ENCODE measurements around the gene HIGD1A. TPM values are rescaled to one million over a fixed set of nuclear protein-coding genes. Genes with fewer than 3 reads are reported as not detected.

Gene HIGD1A
- total and polyA plus RNA-seq, 10 of the 15 experiments (the other 5 are each of a cell fraction or from before 2014, with no cell fraction given), result 73.9 to 487 (median 175) TPM

- TF ChIP-seq, protein P1, sequence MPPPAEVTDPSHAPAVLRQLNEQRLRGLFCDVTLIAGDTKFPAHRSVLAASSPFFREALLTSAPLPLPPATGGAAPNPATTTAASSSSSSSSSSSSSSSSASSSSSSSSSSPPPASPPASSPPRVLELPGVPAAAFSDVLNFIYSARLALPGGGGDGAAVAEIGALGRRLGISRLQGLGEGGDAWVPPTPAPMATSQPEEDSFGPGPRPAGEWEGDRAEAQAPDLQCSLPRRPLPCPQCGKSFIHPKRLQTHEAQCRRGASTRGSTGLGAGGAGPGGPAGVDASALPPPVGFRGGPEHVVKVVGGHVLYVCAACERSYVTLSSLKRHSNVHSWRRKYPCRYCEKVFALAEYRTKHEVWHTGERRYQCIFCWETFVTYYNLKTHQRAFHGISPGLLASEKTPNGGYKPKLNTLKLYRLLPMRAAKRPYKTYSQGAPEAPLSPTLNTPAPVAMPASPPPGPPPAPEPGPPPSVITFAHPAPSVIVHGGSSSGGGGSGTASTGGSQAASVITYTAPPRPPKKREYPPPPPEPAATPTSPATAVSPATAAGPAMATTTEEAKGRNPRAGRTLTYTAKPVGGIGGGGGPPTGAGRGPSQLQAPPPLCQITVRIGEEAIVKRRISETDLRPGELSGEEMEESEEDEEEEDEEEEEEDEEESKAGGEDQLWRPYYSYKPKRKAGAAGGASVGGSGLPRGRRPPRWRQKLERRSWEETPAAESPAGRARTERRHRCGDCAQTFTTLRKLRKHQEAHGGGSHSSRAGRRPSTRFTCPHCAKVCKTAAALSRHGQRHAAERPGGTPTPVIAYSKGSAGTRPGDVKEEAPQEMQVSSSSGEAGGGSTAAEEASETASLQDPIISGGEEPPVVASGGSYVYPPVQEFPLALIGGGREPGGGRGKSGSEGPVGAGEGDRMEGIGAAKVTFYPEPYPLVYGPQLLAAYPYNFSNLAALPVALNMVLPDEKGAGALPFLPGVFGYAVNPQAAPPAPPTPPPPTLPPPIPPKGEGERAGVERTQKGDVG (CRISPR knock-in tag; IDR thresholded peaks at IDR 0.05), result no peak
- TF ChIP-seq, protein P2, sequence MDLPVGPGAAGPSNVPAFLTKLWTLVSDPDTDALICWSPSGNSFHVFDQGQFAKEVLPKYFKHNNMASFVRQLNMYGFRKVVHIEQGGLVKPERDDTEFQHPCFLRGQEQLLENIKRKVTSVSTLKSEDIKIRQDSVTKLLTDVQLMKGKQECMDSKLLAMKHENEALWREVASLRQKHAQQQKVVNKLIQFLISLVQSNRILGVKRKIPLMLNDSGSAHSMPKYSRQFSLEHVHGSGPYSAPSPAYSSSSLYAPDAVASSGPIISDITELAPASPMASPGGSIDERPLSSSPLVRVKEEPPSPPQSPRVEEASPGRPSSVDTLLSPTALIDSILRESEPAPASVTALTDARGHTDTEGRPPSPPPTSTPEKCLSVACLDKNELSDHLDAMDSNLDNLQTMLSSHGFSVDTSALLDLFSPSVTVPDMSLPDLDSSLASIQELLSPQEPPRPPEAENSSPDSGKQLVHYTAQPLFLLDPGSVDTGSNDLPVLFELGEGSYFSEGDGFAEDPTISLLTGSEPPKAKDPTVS (IDR thresholded peaks at IDR 0.05; ENCODE audit: low read depth, low read length), result no peak
- TF ChIP-seq POLR2AphosphoS2 (IDR thresholded peaks at IDR 0.05; ENCODE audit: low read depth, low read length), result no peak
These were observed 27.0 kb upstream of the HIGD1A start (continued) for GRCh38 chr3:42831321-42831713.

- Histone ChIP-seq H4K20me1 (ENCODE audit: control insufficient read depth, insufficient read depth) (no peaks in the 10 kb centered on the region), H3K4me1 (ENCODE audit: control insufficient read depth, insufficient read depth, low read length) (no peaks in the 10 kb centered on the region), H3K9me3 (replicated peaks; ENCODE audit: control insufficient read depth, insufficient read depth, low read length) (no peaks in the 10 kb centered on the region), H2AFZ (ENCODE audit: control insufficient read depth, low read depth, low read length) (no peak overlapping the region), H3K27ac (ENCODE audit: control insufficient read depth, insufficient read depth) (no peak overlapping the region), H3K4me2 (ENCODE audit: control insufficient read depth, insufficient read depth) (no peak overlapping the region), H3K79me2 (ENCODE audit: control insufficient read depth, insufficient read depth, low read length) (no peaks in the 10 kb centered on the region), H3K27me3 (replicated peaks in 1 of 2; ENCODE audit: control insufficient read depth in 2 of 2, insufficient read depth in 2 of 2, low read length in 1 of 2) (no peaks in the 10 kb centered on the region), H3K9ac (ENCODE audit: control insufficient read depth, insufficient read depth, low read length) (no peak overlapping the region), H3K36me3 (ENCODE audit: control insufficient read depth in 2 of 2, insufficient read depth in 2 of 2, low read length in 1 of 2) (no peaks in the 10 kb centered on the region), H3K4me3 (no peak overlapping the region)
- POLR2A ChIA-PET, result no interaction called here
- ATAC-seq (peak; percentile 68), FAIRE-seq (no peak), DNase-seq (ENCODE audit: low read depth, low spot score) (no peak)
- CTCF ChIA-PET, result interaction anchor here (0.6 to 3.3 kb wide), 24 partner anchors 9 to 205 kb away, joined by 3 to 35 read pairs (median 5); partner anchors contain the start of gene HIGD1A
- 45% methylated on average over 7 of the region's 7 CpGs for WGBS (ENCODE audit: insufficient coverage, insufficient replicate concordance, low lambda C conversion rate, missing lambda C conversion rate)
- no TSS peak for BruUV-seq (replicated peaks)
- in situ Hi-C loops (cut with MboI), result no loop called here
- SMC1A ChIA-PET (ENCODE audit: uncharacterized antibody, unreplicated experiment), result interaction anchor here (0.8 to 1.9 kb wide), 10 partner anchors 9 to 90 kb away, joined by 3 to 17 read pairs (median 5); no protein-coding TSS in a partner anchor
- intact Hi-C loops (cut with micrococcal nuclease; ENCODE audit: unreplicated experiment), result loop anchor here (1.0 to 2.0 kb wide), 2 partner anchors 50 to 51 kb away; no protein-coding TSS in a partner anchor
- RAD21 ChIA-PET (ENCODE audit: unreplicated experiment), result interaction anchor here (0.8 to 2.1 kb wide), 12 partner anchors 9 to 52 kb away, joined by 3 to 15 read pairs (median 4); partner anchors contain the start of genes CYP8B1 and HIGD1A
- TF ChIP-seq CBX5 (IDR thresholded peaks at IDR 0.05; ENCODE audit: low read depth), result no peak
- no peak for TF ChIP-seq MEF2A (IDR thresholded peaks at IDR 0.05; ENCODE audit: insufficient read depth, low read depth, low read length)
- TF ChIP-seq NR2C2 (IDR thresholded peaks at IDR 0.05; ENCODE audit: borderline replicate concordance, control insufficient read depth, insufficient read length, low read depth), result no peak
- TF ChIP-seq, protein P3, sequence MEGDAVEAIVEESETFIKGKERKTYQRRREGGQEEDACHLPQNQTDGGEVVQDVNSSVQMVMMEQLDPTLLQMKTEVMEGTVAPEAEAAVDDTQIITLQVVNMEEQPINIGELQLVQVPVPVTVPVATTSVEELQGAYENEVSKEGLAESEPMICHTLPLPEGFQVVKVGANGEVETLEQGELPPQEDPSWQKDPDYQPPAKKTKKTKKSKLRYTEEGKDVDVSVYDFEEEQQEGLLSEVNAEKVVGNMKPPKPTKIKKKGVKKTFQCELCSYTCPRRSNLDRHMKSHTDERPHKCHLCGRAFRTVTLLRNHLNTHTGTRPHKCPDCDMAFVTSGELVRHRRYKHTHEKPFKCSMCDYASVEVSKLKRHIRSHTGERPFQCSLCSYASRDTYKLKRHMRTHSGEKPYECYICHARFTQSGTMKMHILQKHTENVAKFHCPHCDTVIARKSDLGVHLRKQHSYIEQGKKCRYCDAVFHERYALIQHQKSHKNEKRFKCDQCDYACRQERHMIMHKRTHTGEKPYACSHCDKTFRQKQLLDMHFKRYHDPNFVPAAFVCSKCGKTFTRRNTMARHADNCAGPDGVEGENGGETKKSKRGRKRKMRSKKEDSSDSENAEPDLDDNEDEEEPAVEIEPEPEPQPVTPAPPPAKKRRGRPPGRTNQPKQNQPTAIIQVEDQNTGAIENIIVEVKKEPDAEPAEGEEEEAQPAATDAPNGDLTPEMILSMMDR (IDR thresholded peaks at IDR 0.05 in 2 of 3, conservative IDR thresholded peaks at IDR 0.05 in 1 of 3; ENCODE audit: control insufficient read depth in 2 of 3, extremely low read depth in 1 of 3, insufficient read depth in 1 of 3, low read depth in 3 of 3, low read length in 3 of 3), result peak; percentile 29 to 42 (median 34); a peak in 4 of 6 replicates
- TF ChIP-seq ZNF274 (IDR thresholded peaks at IDR 0.05; ENCODE audit: insufficient read depth, insufficient read length), result no peak
- no peak for TF ChIP-seq SUZ12 (IDR thresholded peaks at IDR 0.05; ENCODE audit: unreplicated experiment)
- no peak for TF ChIP-seq GABPA (IDR thresholded peaks at IDR 0.05; ENCODE audit: low read depth)
- peak; percentile 53 for TF ChIP-seq RAD21 (IDR thresholded peaks at IDR 0.05; ENCODE audit: insufficient read depth, low read depth, low read length)
- TF ChIP-seq ASH2L (IDR thresholded peaks at IDR 0.05; ENCODE audit: borderline replicate concordance, low read depth), result no peak
- TF ChIP-seq YBX1 (IDR thresholded peaks at IDR 0.05), result no peak
- no peak for TF ChIP-seq SPI1 (IDR thresholded peaks at IDR 0.05; ENCODE audit: borderline replicate concordance, insufficient read depth, low read depth, low read length)
These were observed 26.4 kb upstream of the HIGD1A start for GRCh38 chr3:42830437-42831320.

All from GM12878 (cell line).